Pulmonary artery endothelial cell (primary cell): ENCODE measurements around the gene PER1. TPM values are rescaled to one million over a fixed set of nuclear protein-coding genes. Genes with fewer than 3 reads are reported as not detected.

ENCODE experiments used
- DNase-seq: peaks from one replicate; pipeline ENCODE4 v3.0.0-alpha.2; 2011; ENCODE audit warnings: low read depth, low spot score
- total RNA-seq: library from RNA; depleted of rRNA; stranded (reverse); fragments of >200 nt; gene quantifications from 2 replicates; pipeline ENCODE4 v1.2.3, GENCODE V29; 2014

The PER1 gene
- total RNA-seq, 1 donor from 2014 or later = 8.0 TPM

DNA sequence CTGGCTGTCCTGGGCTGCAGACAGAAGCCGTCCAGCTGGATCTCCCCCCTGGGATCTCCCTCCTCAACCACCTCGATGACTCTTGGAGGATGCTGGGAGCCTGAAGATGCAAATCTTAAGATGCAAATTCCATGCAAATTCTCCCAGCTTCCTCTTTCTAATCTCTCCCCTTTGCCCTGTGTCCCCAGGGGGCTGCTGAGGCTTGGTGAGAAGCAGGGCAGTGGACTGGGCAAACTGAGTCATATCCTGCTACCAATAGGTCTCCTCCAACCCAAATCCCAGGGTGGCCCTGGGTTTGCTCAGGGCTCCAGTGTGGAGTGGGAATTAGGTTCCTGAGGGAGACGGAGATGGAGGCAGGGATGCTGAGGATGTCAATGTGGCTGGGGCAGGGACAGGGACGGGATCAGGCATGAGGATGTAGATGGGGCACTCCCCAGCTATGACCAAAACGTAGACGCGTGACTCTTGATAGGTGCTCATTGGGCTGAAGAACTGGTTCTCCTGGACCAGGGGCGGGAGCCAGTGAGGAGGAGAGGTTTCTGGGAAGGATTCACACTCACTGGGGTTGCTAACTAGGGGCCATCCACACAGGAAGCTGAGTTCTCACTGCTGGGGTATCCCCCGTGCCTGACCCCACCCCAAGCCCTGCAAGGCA, 61.0 kb downstream of the PER1 start:
- no peak for DNase-seq

Other genes with a start within 250 kb of the PER1 start
- 0.86 and 1.2 TPM in 2 replicates for gene RNF227, start 236.1 kb downstream of the PER1 start, total RNA-seq
- gene KCNAB3, start 222.5 kb downstream of the PER1 start, total RNA-seq = 0.20 and 0.32 TPM in 2 replicates
- gene TRAPPC1, start 220.5 kb downstream of the PER1 start, total RNA-seq = 43.6 and 62.4 TPM in 2 replicates
- gene CNTROB, start 220.2 kb downstream of the PER1 start, total RNA-seq = 17.9 and 23.7 TPM in 2 replicates
- gene GUCY2D, start 149.8 kb downstream of the PER1 start, total RNA-seq = not detected in 2 replicates
- not detected in 2 replicates for gene ALOX15B, start 113.3 kb downstream of the PER1 start, total RNA-seq
- not detected in 2 replicates for gene ALOX12B, start 64.7 kb downstream of the PER1 start, total RNA-seq
- not detected in 2 replicates for gene ALOXE3, start 33.9 kb downstream of the PER1 start, total RNA-seq
- gene HES7, start 28.3 kb downstream of the PER1 start, total RNA-seq = 0.14 and 0.40 TPM in 2 replicates
- 3.9 and 4.0 TPM in 2 replicates for gene VAMP2, start 10.5 kb upstream of the PER1 start, total RNA-seq
- gene TMEM107, start 24.0 kb upstream of the PER1 start, total RNA-seq = 15.8 and 33.2 TPM in 2 replicates
- gene BORCS6, start 37.8 kb upstream of the PER1 start, total RNA-seq = 9.6 and 13.4 TPM in 2 replicates
- gene AURKB, start 58.2 kb upstream of the PER1 start, total RNA-seq = 34.4 and 60.2 TPM in 2 replicates
- gene CTC1, start 95.7 kb upstream of the PER1 start, total RNA-seq = 5.5 and 10.6 TPM in 2 replicates
- gene PFAS, start 96.9 kb upstream of the PER1 start, total RNA-seq = 40.7 and 52.3 TPM in 2 replicates
- 17.1 and 17.6 TPM in 2 replicates for gene RANGRF, start 136.3 kb upstream of the PER1 start, total RNA-seq
- 0.67 and 1.1 TPM in 2 replicates for gene SLC25A35, start 143.0 kb upstream of the PER1 start, total RNA-seq
- 12.7 and 17.9 TPM in 2 replicates for gene ARHGEF15, start 157.8 kb upstream of the PER1 start, total RNA-seq
- not detected in 2 replicates for gene ODF4, start 187.4 kb upstream of the PER1 start, total RNA-seq
- 3,304 and 3,763 TPM in 2 replicates for gene RPL26, start 230.8 kb upstream of the PER1 start, total RNA-seq
- not detected in 2 replicates for gene RNF222, start 245.4 kb upstream of the PER1 start, total RNA-seq